ENCODE measurements around the gene EFEMP2. TPM values are rescaled to one million over a fixed set of nuclear protein-coding genes. Genes with fewer than 3 reads are reported as not detected.

EFEMP2 gene
- total and polyA plus RNA-seq, 2 experiments from 2014 or later, result 7.4 to 9.4 TPM

DNA sequence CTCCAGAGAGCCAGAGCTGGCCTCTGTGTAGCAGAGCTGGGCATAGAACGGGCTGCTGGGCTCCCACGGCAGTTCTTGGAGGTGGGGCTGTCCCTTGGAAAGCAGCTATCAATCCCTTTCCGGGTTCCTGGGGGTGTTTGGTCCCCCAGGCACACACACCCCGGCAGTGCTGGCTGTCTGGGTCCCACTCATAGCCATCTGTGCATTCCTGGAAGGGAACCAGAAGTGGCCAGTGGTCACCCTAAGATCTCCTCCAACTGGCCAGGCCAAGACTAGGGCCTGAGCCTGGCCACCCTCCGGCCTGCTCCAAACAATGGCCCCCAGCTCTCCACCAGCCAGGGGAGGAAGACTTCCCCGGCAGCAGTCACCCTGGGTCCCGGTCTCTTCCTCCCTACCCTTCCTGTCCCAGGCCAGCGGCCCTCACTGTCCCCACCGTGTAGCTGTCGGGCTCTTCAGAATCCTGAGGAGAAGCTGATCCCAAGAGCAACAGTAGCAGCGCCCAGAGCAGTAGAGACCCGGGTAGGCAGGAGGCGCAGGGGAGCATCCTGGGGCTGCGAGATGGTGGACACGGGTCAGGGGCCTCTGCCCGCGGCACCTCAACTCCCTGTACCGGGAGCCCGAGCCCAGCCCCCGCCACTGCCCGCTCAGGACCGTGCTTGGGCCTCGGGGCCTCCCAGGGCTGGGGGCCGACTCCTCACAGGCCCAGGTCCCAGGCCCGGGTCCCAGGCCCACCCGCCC is 620 bp downstream of the EFEMP2 start:
- DNase-seq (ENCODE audit: low spot score) (peak; percentile 62), ATAC-seq (peak; percentile 16)
- H4K20me1 ChIP-seq (replicated peaks; ENCODE audit: insufficient read depth), result no peaks in the 10 kb centered on the region; the same call in 1 of the 2 replicates
- no peaks in the 10 kb centered on the region for H3K36me3 ChIP-seq (ENCODE audit: insufficient read depth)
- H3K9me2 ChIP-seq (ENCODE audit: insufficient read depth), result no peaks in the 10 kb centered on the region
- H3F3A ChIP-seq (replicated peaks; ENCODE audit: low read depth), result peaks cover 5% of the 10 kb centered on the region; the same call in 1 of the 2 replicates
- H3K4me2 ChIP-seq, result peak overlapping the region; percentile 99
- H3K4me3 ChIP-seq, result peak overlapping the region; percentile 83
- peaks cover 29% of the 10 kb centered on the region for H3K27me3 ChIP-seq (ENCODE audit: insufficient read depth)
- no peak overlapping the region for H2AFZ ChIP-seq
- peaks cover 45% of the 10 kb centered on the region for H3K27me3 Mint-ChIP-seq (ENCODE audit: insufficient read depth, low read depth, poor library complexity)
- no peak for TF ChIP-seq POLR2AphosphoS5 (IDR thresholded peaks at IDR 0.05; ENCODE audit: low read depth)
- no peak for TF ChIP-seq ZNF114 (CRISPR knock-in tag; IDR thresholded peaks at IDR 0.05)
- TF ChIP-seq, protein P1, sequence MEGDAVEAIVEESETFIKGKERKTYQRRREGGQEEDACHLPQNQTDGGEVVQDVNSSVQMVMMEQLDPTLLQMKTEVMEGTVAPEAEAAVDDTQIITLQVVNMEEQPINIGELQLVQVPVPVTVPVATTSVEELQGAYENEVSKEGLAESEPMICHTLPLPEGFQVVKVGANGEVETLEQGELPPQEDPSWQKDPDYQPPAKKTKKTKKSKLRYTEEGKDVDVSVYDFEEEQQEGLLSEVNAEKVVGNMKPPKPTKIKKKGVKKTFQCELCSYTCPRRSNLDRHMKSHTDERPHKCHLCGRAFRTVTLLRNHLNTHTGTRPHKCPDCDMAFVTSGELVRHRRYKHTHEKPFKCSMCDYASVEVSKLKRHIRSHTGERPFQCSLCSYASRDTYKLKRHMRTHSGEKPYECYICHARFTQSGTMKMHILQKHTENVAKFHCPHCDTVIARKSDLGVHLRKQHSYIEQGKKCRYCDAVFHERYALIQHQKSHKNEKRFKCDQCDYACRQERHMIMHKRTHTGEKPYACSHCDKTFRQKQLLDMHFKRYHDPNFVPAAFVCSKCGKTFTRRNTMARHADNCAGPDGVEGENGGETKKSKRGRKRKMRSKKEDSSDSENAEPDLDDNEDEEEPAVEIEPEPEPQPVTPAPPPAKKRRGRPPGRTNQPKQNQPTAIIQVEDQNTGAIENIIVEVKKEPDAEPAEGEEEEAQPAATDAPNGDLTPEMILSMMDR (conservative IDR thresholded peaks at IDR 0.05; ENCODE audit: low read depth in 2 of 2), result peak in 1 of 2 experiments; percentile 36; a peak in 2 of 4 replicates
- TF ChIP-seq NANOG (IDR thresholded peaks at IDR 0.05; ENCODE audit: borderline replicate concordance), result no peak
- TF ChIP-seq STAT1 (IDR thresholded peaks at IDR 0.05; ENCODE audit: unreplicated experiment), result no peak
- TF ChIP-seq ZNF331 (CRISPR knock-in tag; IDR thresholded peaks at IDR 0.05; ENCODE audit: low read depth), result no peak
- TF ChIP-seq JUNB (IDR thresholded peaks at IDR 0.05; ENCODE audit: unreplicated experiment), result no peak
- H3K9me3 Mint-ChIP-seq, result no peaks in the 10 kb centered on the region; the same call in 2 of the 3 replicates
- H3K4me3 Mint-ChIP-seq, result peak overlapping the region; percentile 69
- H3K27ac ChIP-seq (ENCODE audit: low read depth), result no peak overlapping the region
- H3K36me3 Mint-ChIP-seq (ENCODE audit: low read depth), result no peaks in the 10 kb centered on the region
- H3K79me2 ChIP-seq (replicated peaks; ENCODE audit: insufficient read depth), result no peaks in the 10 kb centered on the region
- H3K27ac Mint-ChIP-seq, result no peak overlapping the region
- peaks cover 8% of the 10 kb centered on the region for H3K4me1 Mint-ChIP-seq
- H3K4me1 ChIP-seq (ENCODE audit: insufficient read depth), result no peaks in the 10 kb centered on the region; the same call in 1 of the 2 replicates

GRCh38 chr11:65870706-65871681 is 1.6 kb downstream of the EFEMP2 start:
- Mint-ChIP-seq H3K4me3 (0 out of 3 replicates have a peak overlapping the region, but pooled peaks have one; percentile 4), H3K36me3 (ENCODE audit: low read depth) (no peaks in the 10 kb centered on the region), H3K4me1 (peaks cover 8% of the 10 kb centered on the region), H3K9me3 (no peaks in the 10 kb centered on the region; the same call in 2 of the 3 replicates), H3K27me3 (ENCODE audit: insufficient read depth, low read depth, poor library complexity) (peaks cover 40% of the 10 kb centered on the region), H3K27ac (no peak overlapping the region)
- Histone ChIP-seq H3K79me2 (replicated peaks; ENCODE audit: insufficient read depth) (no peaks in the 10 kb centered on the region), H3K27ac (ENCODE audit: low read depth) (no peak overlapping the region), H3K4me1 (ENCODE audit: insufficient read depth) (no peaks in the 10 kb centered on the region; the same call in 1 of the 2 replicates), H3K9me2 (ENCODE audit: insufficient read depth) (no peaks in the 10 kb centered on the region), H2AFZ (no peak overlapping the region), H3K4me3 (no peak overlapping the region), H4K20me1 (replicated peaks; ENCODE audit: insufficient read depth) (no peaks in the 10 kb centered on the region; the same call in 1 of the 2 replicates), H3K27me3 (ENCODE audit: insufficient read depth) (peaks cover 29% of the 10 kb centered on the region), H3K36me3 (ENCODE audit: insufficient read depth) (no peaks in the 10 kb centered on the region; the same call in 1 of the 2 replicates), H3K4me2 (no peak overlapping the region), H3F3A (replicated peaks; ENCODE audit: low read depth) (peaks cover 9% of the 10 kb centered on the region; the same call in 1 of the 2 replicates)
- no peak for DNase-seq (ENCODE audit: low spot score)
- TF ChIP-seq CREB1 (CRISPR knock-in tag; IDR thresholded peaks at IDR 0.05; ENCODE audit: low read depth) (no peak), NANOG (IDR thresholded peaks at IDR 0.05; ENCODE audit: borderline replicate concordance) (no peak)
- TF ChIP-seq, protein P2, sequence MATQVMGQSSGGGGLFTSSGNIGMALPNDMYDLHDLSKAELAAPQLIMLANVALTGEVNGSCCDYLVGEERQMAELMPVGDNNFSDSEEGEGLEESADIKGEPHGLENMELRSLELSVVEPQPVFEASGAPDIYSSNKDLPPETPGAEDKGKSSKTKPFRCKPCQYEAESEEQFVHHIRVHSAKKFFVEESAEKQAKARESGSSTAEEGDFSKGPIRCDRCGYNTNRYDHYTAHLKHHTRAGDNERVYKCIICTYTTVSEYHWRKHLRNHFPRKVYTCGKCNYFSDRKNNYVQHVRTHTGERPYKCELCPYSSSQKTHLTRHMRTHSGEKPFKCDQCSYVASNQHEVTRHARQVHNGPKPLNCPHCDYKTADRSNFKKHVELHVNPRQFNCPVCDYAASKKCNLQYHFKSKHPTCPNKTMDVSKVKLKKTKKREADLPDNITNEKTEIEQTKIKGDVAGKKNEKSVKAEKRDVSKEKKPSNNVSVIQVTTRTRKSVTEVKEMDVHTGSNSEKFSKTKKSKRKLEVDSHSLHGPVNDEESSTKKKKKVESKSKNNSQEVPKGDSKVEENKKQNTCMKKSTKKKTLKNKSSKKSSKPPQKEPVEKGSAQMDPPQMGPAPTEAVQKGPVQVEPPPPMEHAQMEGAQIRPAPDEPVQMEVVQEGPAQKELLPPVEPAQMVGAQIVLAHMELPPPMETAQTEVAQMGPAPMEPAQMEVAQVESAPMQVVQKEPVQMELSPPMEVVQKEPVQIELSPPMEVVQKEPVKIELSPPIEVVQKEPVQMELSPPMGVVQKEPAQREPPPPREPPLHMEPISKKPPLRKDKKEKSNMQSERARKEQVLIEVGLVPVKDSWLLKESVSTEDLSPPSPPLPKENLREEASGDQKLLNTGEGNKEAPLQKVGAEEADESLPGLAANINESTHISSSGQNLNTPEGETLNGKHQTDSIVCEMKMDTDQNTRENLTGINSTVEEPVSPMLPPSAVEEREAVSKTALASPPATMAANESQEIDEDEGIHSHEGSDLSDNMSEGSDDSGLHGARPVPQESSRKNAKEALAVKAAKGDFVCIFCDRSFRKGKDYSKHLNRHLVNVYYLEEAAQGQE (IDR thresholded peaks at IDR 0.05; ENCODE audit: unreplicated experiment), result no peak
- ATAC-seq, result no peak

Data from GM23338 (cell line).